HS-27A (cell line): Measurements from ENCODE around the gene ANKDD1A.

ENCODE experiments used
- DNase-seq: peaks from one replicate; pipeline ENCODE4 v3.0.0-alpha.2; 2012; ENCODE audit warnings: low read depth, missing footprints

Gene ANKDD1A

GRCh38 chr15:64895285-64896065 is 16.2 kb upstream of the ANKDD1A start:
- no peak for DNase-seq

GRCh38 chr15:64896371-64897069 is 15.2 kb upstream of the ANKDD1A start:
- no peak for DNase-seq

GRCh38 chr15:64897345-64897985 is 14.2 kb upstream of the ANKDD1A start:
- DNase-seq, result peak; percentile 69

- DNase-seq, result no peak
Measured at GRCh38 chr15:64898406-64898805, 13.3 kb upstream of the ANKDD1A start.

- no peak for DNase-seq
Measured at GRCh38 chr15:64901141-64901540, 10.6 kb upstream of the ANKDD1A start.

- no peak for DNase-seq
Measured at GRCh38 chr15:64901914-64902313, 9.8 kb upstream of the ANKDD1A start.

GRCh38 chr15:64902863-64903262 is 8.8 kb upstream of the ANKDD1A start:
- DNase-seq, result no peak

- DNase-seq, result no peak
Measured at GRCh38 chr15:64903326-64903950, 8.3 kb upstream of the ANKDD1A start.

GRCh38 chr15:64904189-64904588 is 7.5 kb upstream of the ANKDD1A start:
- DNase-seq, result no peak

GRCh38 chr15:64905119-64905831 is 6.4 kb upstream of the ANKDD1A start:
- DNase-seq, result no peak

- DNase-seq, result no peak
Measured at GRCh38 chr15:64905941-64906340, 5.8 kb upstream of the ANKDD1A start.

- no peak for DNase-seq
Measured at GRCh38 chr15:64906402-64906801, 5.3 kb upstream of the ANKDD1A start.

- DNase-seq, result no peak
Measured at GRCh38 chr15:64907991-64908390, 3.7 kb upstream of the ANKDD1A start.

GRCh38 chr15:64909546-64909945 is 2.2 kb upstream of the ANKDD1A start:
- no peak for DNase-seq

GRCh38 chr15:64912379-64913325 is 950 bp downstream of the ANKDD1A start:
- no peak for DNase-seq

- no peak for DNase-seq
Measured at GRCh38 chr15:64915518-64916227, 4.0 kb downstream of the ANKDD1A start.

GRCh38 chr15:64916365-64916764 is 4.7 kb downstream of the ANKDD1A start:
- DNase-seq, result no peak

GRCh38 chr15:64917211-64917610 is 5.5 kb downstream of the ANKDD1A start:
- DNase-seq, result no peak

- no peak for DNase-seq
Measured at GRCh38 chr15:64919721-64920120, 8.0 kb downstream of the ANKDD1A start.

- DNase-seq, result no peak
Measured at GRCh38 chr15:64921711-64922110, 10.0 kb downstream of the ANKDD1A start.
